Esophagus muscularis mucosa (tissue), 3 donors: Measurements from ENCODE around the gene CTSD.

Source experiments
- CTCF ChIP-seq, 3 experiments: fragments of 200-600 bp in 2 of 3; fragments of 450-650 bp in 1 of 3; sonication (generic) in 2 of 3; IDR thresholded peaks; one replicate each; pipeline ENCODE4 v1.5.1; 2017 to 2019; ENCODE audit warnings: antibody characterized with exemption in 3 of 3, mild to moderate bottlenecking in 2 of 3, moderate library complexity in 1 of 3
- POLR2A ChIP-seq: fragments of 450-650 bp; IDR thresholded peaks from one replicate; pipeline ENCODE4 v1.6.1; 2017; ENCODE audit warnings: antibody characterized with exemption, moderate library complexity, mild to moderate bottlenecking, low read depth

GRCh38 chr11:1797391-1798125 is 33.8 kb upstream of the CTSD start:
- TF ChIP-seq POLR2A, result no peak
- no peak for TF ChIP-seq CTCF (IDR thresholded peaks at IDR 0.05)
